Measurements from ENCODE around the gene EFNA2. TPM values are rescaled to one million over a fixed set of nuclear protein-coding genes. Genes with fewer than 3 reads are reported as not detected.
"Not testable (repeated sequence)": the region's sequence is repeated elsewhere in the genome, so short reads cannot be mapped to it uniquely, and the experiment has no call there.

The EFNA2 gene
- total RNA-seq, 1 experiment from 2014 or later, result 14.3 TPM

GRCh38 chr19:1304197-1304924 is 18.7 kb downstream of the EFNA2 start:
- Histone ChIP-seq H3K79me2 (ENCODE audit: insufficient read depth, low read length) (no peaks in the 10 kb centered on the region), H2BK12ac (ENCODE audit: insufficient read length, low read depth, low read length) (no peak overlapping the region), H4K20me1 (ENCODE audit: control insufficient read depth, insufficient read depth, insufficient read length) (peaks cover 2% of the 10 kb centered on the region), H3K4me1 (ENCODE audit: insufficient read depth, low read length) (no peaks in the 10 kb centered on the region), H3K56ac (ENCODE audit: insufficient read length, low read depth, low read length) (no peak overlapping the region), H2BK120ac (ENCODE audit: low read depth, low read length, poor library complexity, severe bottlenecking) (no peak overlapping the region), H2BK15ac (ENCODE audit: low read depth, low read length) (no peak overlapping the region), H4K5ac (ENCODE audit: insufficient read length, low read depth, low read length) (no peak overlapping the region), H3K4ac (ENCODE audit: low read depth, low read length) (no peak overlapping the region), H2AK5ac (ENCODE audit: insufficient read length, low read length) (no peak overlapping the region), H3K4me2 (ENCODE audit: insufficient read depth, insufficient read length, low read length) (no peak overlapping the region), H3K9me3 (ENCODE audit: control insufficient read depth, low read depth, low read length) (no peaks in the 10 kb centered on the region), H3K79me1 (ENCODE audit: insufficient read depth, low read depth, low read length, poor library complexity, severe bottlenecking) (no peaks in the 10 kb centered on the region), H3K23ac (ENCODE audit: insufficient read length, low read depth, low read length) (no peak overlapping the region), H2AFZ (ENCODE audit: low read length) (no peak overlapping the region), H4K91ac (ENCODE audit: insufficient read length, low read depth, low read length) (no peak overlapping the region), H3K23me2 (ENCODE audit: insufficient read length, low read depth, low read length, poor library complexity, severe bottlenecking) (no peaks in the 10 kb centered on the region), H3T11ph (ENCODE audit: low read length) (no peak overlapping the region), H2BK20ac (ENCODE audit: low read depth, low read length, poor library complexity, severe bottlenecking) (no peak overlapping the region), H3K18ac (ENCODE audit: insufficient read length, low read depth, low read length) (no peak overlapping the region), H4K8ac (replicated peaks; ENCODE audit: insufficient read length, low read depth, low read length) (no peak overlapping the region), H3K27ac (ENCODE audit: insufficient read length, low read depth, low read length) (no peak overlapping the region), H3K27me3 (ENCODE audit: insufficient read depth, low read length) (no peaks in the 10 kb centered on the region), H2BK5ac (ENCODE audit: insufficient read length, low read length) (no peak overlapping the region), H3K14ac (ENCODE audit: insufficient read depth, low read length) (no peak overlapping the region; the same call in 1 of the 2 replicates), H3K9ac (ENCODE audit: extremely low read depth, insufficient read length, low read length) (no peak overlapping the region)
- peak overlapping the region in 1 of 3 experiments; percentile 48; a peak in 1 of 7 replicates for H3K27ac Mint-ChIP-seq
- H3K4me1 Mint-ChIP-seq, result peaks cover 0 to 7% of the 10 kb centered on the region in 2 experiments; a peak in 2 of 4 replicates
- no CpG with 5 or more reads among the region's 28 CpGs for WGBS (ENCODE audit: extremely low coverage, insufficient read length, low lambda C conversion rate)
- peaks cover 0 to 2% (median 2%) of the 10 kb centered on the region in 3 experiments; a peak in 2 of 7 replicates for H3K36me3 Mint-ChIP-seq (ENCODE audit: insufficient read depth in 1 of 3, low read depth in 3 of 3)
- no peak for DNase-seq
- TF ChIP-seq CTCF (conservative IDR thresholded peaks at IDR 0.05), result no peak
- no peaks in the 10 kb centered on the region for H3K27me3 Mint-ChIP-seq (ENCODE audit: low read depth)
- H3K4me3 Mint-ChIP-seq, result no peak overlapping the region
- H3K9me3 Mint-ChIP-seq, result no peaks in the 10 kb centered on the region; a peak in 1 of 5 replicates

- not testable (repeated sequence) for H3K79me1 ChIP-seq (ENCODE audit: insufficient read depth, low read depth, low read length, poor library complexity, severe bottlenecking); H3K4me1 ChIP-seq (ENCODE audit: insufficient read depth, low read length); H3K56ac ChIP-seq (ENCODE audit: insufficient read length, low read depth, low read length); H2AK5ac ChIP-seq (ENCODE audit: insufficient read length, low read length); H3K23me2 ChIP-seq (ENCODE audit: insufficient read length, low read depth, low read length, poor library complexity, severe bottlenecking); H3K36me3 Mint-ChIP-seq (ENCODE audit: insufficient read depth in 1 of 3, low read depth in 3 of 3); H3K23ac ChIP-seq (ENCODE audit: insufficient read length, low read depth, low read length); H3K27me3 ChIP-seq (ENCODE audit: insufficient read depth, low read length); H2BK120ac ChIP-seq (ENCODE audit: low read depth, low read length, poor library complexity, severe bottlenecking); H3K4ac ChIP-seq (ENCODE audit: low read depth, low read length); H2AFZ ChIP-seq (ENCODE audit: low read length); H4K91ac ChIP-seq (ENCODE audit: insufficient read length, low read depth, low read length); H3K9ac ChIP-seq (ENCODE audit: extremely low read depth, insufficient read length, low read length); H3T11ph ChIP-seq (ENCODE audit: low read length); H2BK5ac ChIP-seq (ENCODE audit: insufficient read length, low read length); H2BK20ac ChIP-seq (ENCODE audit: low read depth, low read length, poor library complexity, severe bottlenecking); H4K8ac ChIP-seq (replicated peaks; ENCODE audit: insufficient read length, low read depth, low read length); H3K27ac Mint-ChIP-seq; H3K9me3 Mint-ChIP-seq; H2BK15ac ChIP-seq (ENCODE audit: low read depth, low read length); H3K27me3 Mint-ChIP-seq (ENCODE audit: low read depth); H4K20me1 ChIP-seq (ENCODE audit: control insufficient read depth, insufficient read depth, insufficient read length); H2BK12ac ChIP-seq (ENCODE audit: insufficient read length, low read depth, low read length); H3K9me3 ChIP-seq (ENCODE audit: control insufficient read depth, low read depth, low read length); H3K4me3 Mint-ChIP-seq; H3K14ac ChIP-seq (ENCODE audit: insufficient read depth, low read length); H4K5ac ChIP-seq (ENCODE audit: insufficient read length, low read depth, low read length); H3K79me2 ChIP-seq (ENCODE audit: insufficient read depth, low read length); H3K27ac ChIP-seq (ENCODE audit: insufficient read length, low read depth, low read length); DNase-seq; H3K4me2 ChIP-seq (ENCODE audit: insufficient read depth, insufficient read length, low read length); H3K18ac ChIP-seq (ENCODE audit: insufficient read length, low read depth, low read length)
- peaks cover 0 to 12% of the 10 kb centered on the region in 2 experiments; a peak in 3 of 4 replicates for H3K4me1 Mint-ChIP-seq
- no CpG with 5 or more reads among the region's 9 CpGs for WGBS (ENCODE audit: extremely low coverage, insufficient read length, low lambda C conversion rate)
These were observed 19.7 kb downstream of the EFNA2 start for GRCh38 chr19:1305354-1305753.
